Neural cell (in vitro differentiated cells): ENCODE measurements around the gene UMPS.

Experiments
- EP300 ChIP-seq: fragments of 450-650 bp; conservative IDR thresholded peaks from 2 replicates; pipeline ENCODE4 v1.6.1; 2014; ENCODE audit warnings: antibody characterized with exemption, mild to moderate bottlenecking, moderate library complexity; ENCODE audit not compliant: poor library complexity, severe bottlenecking
- EZH2 ChIP-seq: fragments of 200-600, 300-800 bp; shearing (Covaris generic), sonication (generic); IDR thresholded peaks from 2 replicates; pipeline ENCODE4 v1.6.1; 2014; ENCODE audit warnings: antibody characterized with exemption, low read length, borderline replicate concordance, mild to moderate bottlenecking; ENCODE audit not compliant: insufficient read depth, poor library complexity, severe bottlenecking
- MXI1 ChIP-seq: fragments of 450-650 bp; conservative IDR thresholded peaks from 2 replicates; pipeline ENCODE4 v1.6.1; 2014; ENCODE audit warnings: antibody characterized with exemption, mild to moderate bottlenecking; ENCODE audit not compliant: poor library complexity, severe bottlenecking
- POLR2AphosphoS5 ChIP-seq: IDR thresholded peaks from 2 replicates; pipeline ENCODE4 v1.6.1; 2012
- RAD21 ChIP-seq: fragments of 450-650 bp; conservative IDR thresholded peaks from 2 replicates; pipeline ENCODE4 v1.6.1; 2014; ENCODE audit warnings: antibody characterized with exemption, mild to moderate bottlenecking, moderate library complexity
- SMC3 ChIP-seq: fragments of 450-650 bp; conservative IDR thresholded peaks from 2 replicates; pipeline ENCODE4 v1.6.1; 2014; ENCODE audit warnings: antibody characterized with exemption, mild to moderate bottlenecking, moderate library complexity; ENCODE audit not compliant: poor library complexity
- TAF1 ChIP-seq: IDR thresholded peaks from 2 replicates; pipeline ENCODE4 v1.6.1; 2012; ENCODE audit warnings: low read depth
- TF ChIP-seq, protein P1 (sequence below): fragments of 450-650 bp; IDR thresholded peaks from 2 replicates; pipeline ENCODE4 v1.5.1; 2014; ENCODE audit warnings: antibody characterized with exemption, mild to moderate bottlenecking, moderate library complexity; ENCODE audit not compliant: poor library complexity, severe bottlenecking
- TF ChIP-seq, protein P2 (sequence below): IDR thresholded peaks from 2 replicates; pipeline ENCODE4 v1.6.1; 2012; ENCODE audit warnings: borderline replicate concordance

DNA sequence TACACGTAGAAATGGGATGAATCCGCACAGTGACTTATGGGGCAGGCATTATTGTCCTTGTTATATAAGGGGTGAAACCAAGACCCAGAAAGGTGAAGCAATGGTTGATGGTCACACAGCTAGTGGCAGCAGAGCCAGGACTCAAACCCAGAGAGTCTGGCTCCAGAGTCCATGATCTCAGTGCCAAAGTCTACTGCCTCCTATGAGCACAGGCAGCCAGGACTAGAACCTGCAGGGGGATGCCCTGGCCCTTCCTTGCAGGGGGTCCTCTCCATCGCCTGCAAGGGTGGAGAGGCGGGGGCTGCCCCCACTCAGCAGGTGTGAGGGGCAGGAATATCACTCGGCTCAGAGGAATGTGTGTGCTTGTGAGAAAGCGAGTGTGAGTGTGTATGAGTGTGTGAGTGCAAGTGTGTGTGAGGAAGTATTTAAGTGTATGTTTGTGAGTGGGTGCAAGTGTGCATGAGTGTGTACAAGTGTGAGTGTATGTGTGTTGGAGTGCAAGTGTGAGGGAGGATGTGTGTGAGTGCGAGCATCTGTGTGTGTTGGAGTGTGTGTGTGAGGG, 44.7 kb downstream of the UMPS start:
- TF ChIP-seq EZH2 (no peak), POLR2AphosphoS5 (no peak), MXI1 (no peak), EP300 (no peak), SMC3 (no peak), TAF1 (no peak), RAD21 (no peak)
- TF ChIP-seq, protein P1, sequence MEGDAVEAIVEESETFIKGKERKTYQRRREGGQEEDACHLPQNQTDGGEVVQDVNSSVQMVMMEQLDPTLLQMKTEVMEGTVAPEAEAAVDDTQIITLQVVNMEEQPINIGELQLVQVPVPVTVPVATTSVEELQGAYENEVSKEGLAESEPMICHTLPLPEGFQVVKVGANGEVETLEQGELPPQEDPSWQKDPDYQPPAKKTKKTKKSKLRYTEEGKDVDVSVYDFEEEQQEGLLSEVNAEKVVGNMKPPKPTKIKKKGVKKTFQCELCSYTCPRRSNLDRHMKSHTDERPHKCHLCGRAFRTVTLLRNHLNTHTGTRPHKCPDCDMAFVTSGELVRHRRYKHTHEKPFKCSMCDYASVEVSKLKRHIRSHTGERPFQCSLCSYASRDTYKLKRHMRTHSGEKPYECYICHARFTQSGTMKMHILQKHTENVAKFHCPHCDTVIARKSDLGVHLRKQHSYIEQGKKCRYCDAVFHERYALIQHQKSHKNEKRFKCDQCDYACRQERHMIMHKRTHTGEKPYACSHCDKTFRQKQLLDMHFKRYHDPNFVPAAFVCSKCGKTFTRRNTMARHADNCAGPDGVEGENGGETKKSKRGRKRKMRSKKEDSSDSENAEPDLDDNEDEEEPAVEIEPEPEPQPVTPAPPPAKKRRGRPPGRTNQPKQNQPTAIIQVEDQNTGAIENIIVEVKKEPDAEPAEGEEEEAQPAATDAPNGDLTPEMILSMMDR: no peak
- TF ChIP-seq, protein P2, sequence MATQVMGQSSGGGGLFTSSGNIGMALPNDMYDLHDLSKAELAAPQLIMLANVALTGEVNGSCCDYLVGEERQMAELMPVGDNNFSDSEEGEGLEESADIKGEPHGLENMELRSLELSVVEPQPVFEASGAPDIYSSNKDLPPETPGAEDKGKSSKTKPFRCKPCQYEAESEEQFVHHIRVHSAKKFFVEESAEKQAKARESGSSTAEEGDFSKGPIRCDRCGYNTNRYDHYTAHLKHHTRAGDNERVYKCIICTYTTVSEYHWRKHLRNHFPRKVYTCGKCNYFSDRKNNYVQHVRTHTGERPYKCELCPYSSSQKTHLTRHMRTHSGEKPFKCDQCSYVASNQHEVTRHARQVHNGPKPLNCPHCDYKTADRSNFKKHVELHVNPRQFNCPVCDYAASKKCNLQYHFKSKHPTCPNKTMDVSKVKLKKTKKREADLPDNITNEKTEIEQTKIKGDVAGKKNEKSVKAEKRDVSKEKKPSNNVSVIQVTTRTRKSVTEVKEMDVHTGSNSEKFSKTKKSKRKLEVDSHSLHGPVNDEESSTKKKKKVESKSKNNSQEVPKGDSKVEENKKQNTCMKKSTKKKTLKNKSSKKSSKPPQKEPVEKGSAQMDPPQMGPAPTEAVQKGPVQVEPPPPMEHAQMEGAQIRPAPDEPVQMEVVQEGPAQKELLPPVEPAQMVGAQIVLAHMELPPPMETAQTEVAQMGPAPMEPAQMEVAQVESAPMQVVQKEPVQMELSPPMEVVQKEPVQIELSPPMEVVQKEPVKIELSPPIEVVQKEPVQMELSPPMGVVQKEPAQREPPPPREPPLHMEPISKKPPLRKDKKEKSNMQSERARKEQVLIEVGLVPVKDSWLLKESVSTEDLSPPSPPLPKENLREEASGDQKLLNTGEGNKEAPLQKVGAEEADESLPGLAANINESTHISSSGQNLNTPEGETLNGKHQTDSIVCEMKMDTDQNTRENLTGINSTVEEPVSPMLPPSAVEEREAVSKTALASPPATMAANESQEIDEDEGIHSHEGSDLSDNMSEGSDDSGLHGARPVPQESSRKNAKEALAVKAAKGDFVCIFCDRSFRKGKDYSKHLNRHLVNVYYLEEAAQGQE: no peak
